Gastrocnemius medialis (tissue), 4 donors: ENCODE measurements around the gene ARID5B. TPM values are rescaled to one million over a fixed set of nuclear protein-coding genes. Genes with fewer than 3 reads are reported as not detected.
A peak's percentile ranks its signal among the peaks of the same experiment; 100 is the strongest.

Experiments
- ATAC-seq, 2 donors: fragments of 150-250 bp; one replicate each; pipeline ENCODE4 v1.9.1; 2016
- DNase-seq, 2 donors: peaks; one replicate each; pipeline ENCODE4 v3.0.0-alpha.2; 2019
- H3K27ac ChIP-seq, 4 donors: fragments of 200-600 bp; sonication (generic); 1 replicate in 1 of 4; 2 replicates in 3 of 4; pipeline ENCODE4 v1.5.1; 2016 to 2018; ENCODE audit warnings: mild to moderate bottlenecking in 2 of 4, moderate library complexity in 1 of 4
- H3K27me3 ChIP-seq, 3 donors: fragments of 200-600 bp; sonication (generic) in 2 of 3; 1 replicate in 1 of 3; 2 replicates in 2 of 3; pipeline versions ENCODE4 v1.5.1 to v1.6.0; 2016 to 2019; ENCODE audit warnings: mild to moderate bottlenecking in 1 of 3, moderate library complexity in 1 of 3
- H3K36me3 ChIP-seq, 2 donors: fragments of 200-600 bp; sonication (generic) in 1 of 2; one replicate each; pipeline ENCODE4 v1.5.1; 2017 to 2018
- H3K4me1 ChIP-seq, 2 donors: fragments of 200-600 bp; sonication (generic) in 1 of 2; one replicate each; pipeline ENCODE4 v1.5.1; 2016 to 2017; ENCODE audit warnings: mild to moderate bottlenecking in 2 of 2
- H3K4me3 ChIP-seq, 4 donors: fragments of 200-600 bp; sonication (generic) in 3 of 4; 1 replicate in 1 of 4; 2 replicates in 3 of 4; pipeline ENCODE4 v1.5.1; 2016 to 2019; ENCODE audit warnings: mild to moderate bottlenecking in 2 of 4
- H3K9me3 ChIP-seq, 3 donors: fragments of 200-600 bp; sonication (generic) in 2 of 3; 1 replicate in 1 of 3; 2 replicates in 2 of 3; pipeline ENCODE4 v1.5.1; 2016 to 2019
- CTCF ChIP-seq, 5 experiments: fragments of 450-650 bp in 3 of 5; fragments of 200-600 bp in 2 of 5; sonication (generic) in 2 of 5; IDR thresholded peaks in 4 of 5; conservative IDR thresholded peaks in 1 of 5; 1 replicate in 4 of 5; 2 replicates in 1 of 5; pipeline ENCODE4 v1.5.1; 2016 to 2019; ENCODE audit warnings: antibody characterized with exemption in 5 of 5, mild to moderate bottlenecking in 3 of 5, moderate library complexity in 3 of 5
- POLR2A ChIP-seq, 2 donors: fragments of 450-650 bp; IDR thresholded peaks; one replicate each; pipeline ENCODE4 v1.6.1; 2017; ENCODE audit warnings: antibody characterized with exemption in 2 of 2, mild to moderate bottlenecking in 2 of 2, moderate library complexity in 2 of 2
- in situ Hi-C, 4 donors: fragments of 200-750 bp; cut with MboI; loops; one replicate each; pipeline versions ENCODE4 v1.15.0 to v1.8.0; 2017; ENCODE audit warnings: low sequenced_read_pairs in 4 of 4
- intact Hi-C: fragments of 100-400 bp; cut with DNase I; formaldehyde crosslinking; loops from one replicate; pipeline ENCODE4 v1.15.1; 2023; ENCODE audit warnings: low total_unique reads
- total RNA-seq, 4 donors: library from RNA; depleted of rRNA; stranded (reverse); fragments of >200 nt; gene quantifications; one replicate each; pipeline versions ENCODE4 v1.1.0 to v1.2.3, GENCODE V29; 2016

The ARID5B gene
- total RNA-seq, 4 donors from 2014 or later: 156 to 512 (median 263) TPM

- no peak overlapping the region for H3K4me3 ChIP-seq
- H3K36me3 ChIP-seq: no peaks in the 10 kb centered on the region
- H3K4me1 ChIP-seq: peaks cover 21 to 33% of the 10 kb centered on the region in 2 donors
- no peaks in the 10 kb centered on the region for H3K9me3 ChIP-seq
- in situ Hi-C loops: loop anchor here in 2 of 4 donors (5.0 to 25.0 kb wide), 2 partner anchors 206 to 1076 kb away; no protein-coding TSS in a partner anchor
- intact Hi-C loops: no loop called here
- H3K27ac ChIP-seq: peak overlapping the region in 1 of 4 donors; percentile 45
- ATAC-seq (no peak), DNase-seq (no peak)
- TF ChIP-seq CTCF (IDR thresholded peaks at IDR 0.05 in 4 of 5, conservative IDR thresholded peaks at IDR 0.05 in 1 of 5) (no peak), POLR2A (IDR thresholded peaks at IDR 0.05) (no peak)
- no peaks in the 10 kb centered on the region for H3K27me3 ChIP-seq
Observed at GRCh38 chr10:62036186-62037081, 134.9 kb downstream of the ARID5B start.

GRCh38 chr10:62037166-62037831 lies 135.8 kb downstream of the ARID5B start:
- Histone ChIP-seq H3K27ac (peak overlapping the region in 2 of 4 donors; percentile 45 to 50), H3K4me3 (no peak overlapping the region), H3K36me3 (no peaks in the 10 kb centered on the region), H3K4me1 (peaks cover 21 to 36% of the 10 kb centered on the region in 2 donors), H3K27me3 (no peaks in the 10 kb centered on the region), H3K9me3 (no peaks in the 10 kb centered on the region)
- intact Hi-C loops (no loop called here), in situ Hi-C loops (loop anchor here in 2 of 4 donors (5.0 to 25.0 kb wide), 2 partner anchors 205 to 1075 kb away; no protein-coding TSS in a partner anchor)
- DNase-seq (no peak), ATAC-seq (peak in 1 of 2 donors; percentile 6)
- TF ChIP-seq POLR2A (IDR thresholded peaks at IDR 0.05) (no peak), CTCF (IDR thresholded peaks at IDR 0.05 in 4 of 5, conservative IDR thresholded peaks at IDR 0.05 in 1 of 5) (no peak)

GRCh38 chr10:62037890-62038608 lies 136.6 kb downstream of the ARID5B start:
- Histone ChIP-seq H3K27me3 (no peaks in the 10 kb centered on the region), H3K9me3 (no peaks in the 10 kb centered on the region), H3K27ac (peak overlapping the region in 2 of 4 donors; percentile 1 to 50), H3K36me3 (no peaks in the 10 kb centered on the region), H3K4me1 (peaks cover 21 to 36% of the 10 kb centered on the region in 2 donors), H3K4me3 (peak overlapping the region in 3 of 4 donors; percentile 4 to 43 (median 27))
- in situ Hi-C loops (loop anchor here in 2 of 4 donors (5.0 to 25.0 kb wide), 2 partner anchors 204 to 1074 kb away; no protein-coding TSS in a partner anchor), intact Hi-C loops (loop anchor here (1.0 to 2.0 kb wide), 2 partner anchors 137 to 207 kb away; partner anchors contain the start of gene ARID5B)
- TF ChIP-seq CTCF (IDR thresholded peaks at IDR 0.05 in 4 of 5, conservative IDR thresholded peaks at IDR 0.05 in 1 of 5) (no peak), POLR2A (IDR thresholded peaks at IDR 0.05) (no peak)
- no peak for ATAC-seq
- DNase-seq: no peak

GRCh38 chr10:62038609-62039190 lies 137.2 kb downstream of the ARID5B start:
- TF ChIP-seq CTCF (IDR thresholded peaks at IDR 0.05 in 4 of 5, conservative IDR thresholded peaks at IDR 0.05 in 1 of 5): peak; percentile 80 to 92 (median 89)
- no peak for TF ChIP-seq POLR2A (IDR thresholded peaks at IDR 0.05)
- H3K4me3 ChIP-seq: peak overlapping the region in 3 of 4 donors; percentile 4 to 43 (median 27)
- in situ Hi-C loops: loop anchor here in 2 of 4 donors (5.0 to 25.0 kb wide), 2 partner anchors 204 to 1074 kb away; no protein-coding TSS in a partner anchor
- peak overlapping the region in 2 of 4 donors; percentile 1 to 50 for H3K27ac ChIP-seq
- ATAC-seq (peak; percentile 73 to 85), DNase-seq (peak; percentile 48 to 65)
- intact Hi-C loops: loop anchor here (1.0 to 2.0 kb wide), 2 partner anchors 138 to 207 kb away; partner anchors contain the start of gene ARID5B
- H3K27me3 ChIP-seq: no peaks in the 10 kb centered on the region
- no peaks in the 10 kb centered on the region for H3K36me3 ChIP-seq
- H3K9me3 ChIP-seq: no peaks in the 10 kb centered on the region
- H3K4me1 ChIP-seq: peaks cover 21 to 39% of the 10 kb centered on the region in 2 donors
